Stimulated activated CD8-positive, alpha-beta memory T cell treated with anti-CD3 and anti-CD28 coated beads, Interleukin-7, amount 100 ng/mL, for 4 hours (primary cell): ENCODE results near the gene DYDC1.
"Not testable (repeated sequence)": the region's sequence is repeated elsewhere in the genome, so short reads cannot be mapped to it uniquely, and the experiment has no call there.

Experiments used
- DNase-seq, 2 donors: peaks; one replicate each; pipeline ENCODE4 v3.0.0-alpha.2; 2020; ENCODE audit warnings: low read depth in 2 of 2

Gene DYDC1

DNA sequence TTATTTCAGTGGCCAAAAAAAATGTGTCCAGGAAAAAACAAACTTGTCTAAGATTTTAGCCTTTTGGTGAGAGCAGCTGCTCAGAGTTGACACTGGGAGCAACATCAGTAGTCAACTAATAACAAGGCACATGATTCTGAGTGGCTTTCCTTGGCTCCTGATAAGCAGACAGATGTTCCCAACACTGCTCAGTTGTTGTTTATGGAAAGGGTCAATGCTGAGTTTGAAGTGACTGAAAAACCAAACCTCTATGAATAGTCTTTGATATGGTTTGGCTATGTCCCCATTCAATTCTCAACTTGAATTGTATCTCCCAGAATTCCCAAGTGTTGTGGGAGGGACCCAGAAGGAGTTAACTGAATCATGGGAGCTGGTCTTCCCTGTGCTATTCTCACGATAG is 12.3 kb downstream of the DYDC1 start:
- no peak for DNase-seq

DNA sequence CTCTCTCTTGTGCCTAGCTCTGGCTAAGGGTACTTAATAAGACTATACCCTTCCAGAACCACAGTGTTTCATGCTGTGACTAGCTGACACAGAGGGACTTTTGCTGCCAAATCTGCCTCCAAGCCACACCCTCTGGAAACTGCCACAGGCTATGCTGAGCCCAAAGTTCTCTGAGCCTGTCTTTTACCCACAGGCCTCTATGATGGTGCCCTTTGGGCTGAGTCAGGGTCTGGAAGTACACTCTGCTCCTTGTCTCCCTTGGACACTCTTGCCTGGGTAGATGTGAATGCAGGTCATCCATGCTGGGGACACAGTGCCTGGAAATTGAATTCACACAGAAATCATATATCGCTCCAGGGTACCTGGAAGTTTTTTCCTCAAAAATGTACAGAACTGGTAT is 22.6 kb downstream of the DYDC1 start:
- DNase-seq, result no peak

DNA sequence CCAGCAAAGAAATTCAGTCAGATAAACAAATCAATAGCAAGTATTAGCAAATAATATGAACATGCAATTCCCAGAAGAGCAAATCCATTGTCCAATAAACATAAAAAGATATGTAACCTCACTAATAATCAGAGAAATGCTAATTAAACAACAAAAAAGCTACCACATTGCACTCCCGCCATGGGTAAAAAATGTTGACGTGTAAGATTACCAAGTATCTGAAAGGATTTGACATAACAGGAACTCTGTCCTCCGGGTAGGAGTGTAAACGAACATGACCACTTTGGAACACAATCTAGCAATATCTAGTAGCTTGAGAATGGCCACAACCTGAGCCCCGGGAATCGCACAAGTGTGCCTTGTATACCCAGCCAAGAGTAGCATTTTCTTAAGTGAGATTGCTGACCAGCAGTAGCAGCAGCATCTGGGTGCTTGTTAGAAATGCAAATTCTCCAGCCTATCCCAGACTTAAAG is 31.6 kb downstream of the DYDC1 start:
- DNase-seq, result no peak

DNA sequence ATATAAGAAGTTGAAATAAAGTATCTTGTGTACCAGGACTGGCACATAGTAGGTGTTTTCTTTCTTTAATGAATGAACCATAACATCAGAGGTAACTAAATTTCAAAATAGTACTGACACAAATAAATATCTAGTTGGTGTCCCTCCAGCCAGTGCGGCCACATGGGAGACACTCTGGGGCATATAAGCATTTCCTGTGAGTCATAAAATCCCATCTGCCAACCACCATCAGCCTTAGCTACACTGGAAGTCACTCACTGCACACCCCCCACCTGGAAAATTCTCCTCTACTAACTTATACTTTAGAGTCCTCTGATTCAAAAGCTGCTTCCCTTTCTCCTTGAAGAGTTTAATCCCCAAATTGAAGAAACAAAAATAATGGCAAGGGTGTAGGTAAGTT is 32.5 kb downstream of the DYDC1 start:
- DNase-seq, result no peak

DNA sequence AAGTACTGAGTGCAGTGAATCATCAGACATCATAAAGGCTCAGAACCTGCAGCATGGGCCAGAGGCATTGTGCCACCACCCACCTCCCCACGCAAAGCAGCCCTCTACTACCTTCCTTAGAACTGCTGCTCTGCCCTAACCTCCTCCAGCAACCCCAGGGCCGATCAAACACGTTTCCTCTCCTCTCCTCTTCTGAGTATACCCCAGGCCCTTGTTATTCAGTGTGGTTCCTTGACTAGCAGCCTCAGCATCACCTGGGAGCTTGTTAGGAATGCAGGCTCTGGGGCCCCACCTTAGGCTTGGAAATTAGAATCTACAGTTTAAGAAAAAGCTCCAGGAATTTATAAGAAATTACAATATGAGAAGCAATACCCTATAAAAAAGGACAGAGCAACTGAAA is 33.2 kb downstream of the DYDC1 start:
- no peak for DNase-seq

DNA sequence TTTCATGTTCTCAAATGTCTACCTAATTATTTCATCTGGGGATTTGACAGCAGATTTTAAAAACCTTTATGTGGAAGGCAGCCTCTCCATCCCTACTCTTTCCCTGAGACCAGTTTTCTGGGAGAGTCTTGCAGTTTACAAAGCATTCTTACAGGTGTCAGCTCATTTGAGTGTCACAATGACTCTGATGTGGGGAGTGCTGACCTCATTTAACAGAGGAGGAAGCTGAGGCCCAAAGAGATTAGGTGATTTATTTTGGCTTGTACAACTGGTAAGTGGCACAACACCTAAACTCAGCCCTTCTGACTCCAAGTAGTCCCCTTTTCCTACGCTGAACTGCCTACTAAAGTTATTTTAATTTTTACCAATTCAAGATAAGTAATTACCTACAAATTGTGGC is 33.8 kb downstream of the DYDC1 start:
- DNase-seq, result no peak

DNA sequence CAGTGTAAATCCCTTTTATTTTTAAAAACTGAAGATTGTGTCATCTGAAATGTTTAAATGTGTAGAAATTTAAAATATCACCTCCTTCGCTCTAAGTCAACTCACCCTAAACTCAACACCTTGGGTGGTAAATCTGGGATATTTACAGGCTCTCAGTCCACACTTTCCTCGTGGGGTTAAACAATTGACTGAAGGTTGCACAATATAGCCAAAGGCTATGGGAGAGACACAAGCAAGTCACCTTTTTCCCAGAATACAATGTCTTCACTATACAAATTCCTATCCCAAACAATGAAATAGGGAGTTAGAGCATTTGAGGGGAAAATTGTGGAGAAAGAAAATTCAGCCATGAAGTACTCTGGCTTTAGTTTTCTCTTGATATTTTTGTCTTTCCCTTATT is 34.4 kb downstream of the DYDC1 start:
- DNase-seq, result no peak

DNA sequence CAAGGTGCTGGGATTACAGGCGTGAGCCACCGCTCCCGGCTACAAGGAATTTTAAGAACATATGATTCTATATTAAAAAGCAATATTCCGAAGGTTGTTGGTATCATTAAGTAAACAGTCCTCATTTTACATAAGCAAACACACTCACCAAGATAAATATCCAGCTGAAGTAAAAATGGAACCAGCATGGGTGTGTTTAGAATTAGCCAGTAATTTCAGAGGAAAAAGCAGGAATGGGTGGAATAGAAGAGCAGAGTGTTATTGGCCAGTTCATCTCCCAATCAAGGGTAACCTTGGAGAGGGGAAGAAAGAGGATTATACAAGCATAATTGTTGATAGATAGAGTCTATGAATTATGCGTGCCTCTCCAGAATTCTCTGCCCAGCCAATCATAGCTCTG is 35.4 kb downstream of the DYDC1 start:
- DNase-seq, result no peak

DNA sequence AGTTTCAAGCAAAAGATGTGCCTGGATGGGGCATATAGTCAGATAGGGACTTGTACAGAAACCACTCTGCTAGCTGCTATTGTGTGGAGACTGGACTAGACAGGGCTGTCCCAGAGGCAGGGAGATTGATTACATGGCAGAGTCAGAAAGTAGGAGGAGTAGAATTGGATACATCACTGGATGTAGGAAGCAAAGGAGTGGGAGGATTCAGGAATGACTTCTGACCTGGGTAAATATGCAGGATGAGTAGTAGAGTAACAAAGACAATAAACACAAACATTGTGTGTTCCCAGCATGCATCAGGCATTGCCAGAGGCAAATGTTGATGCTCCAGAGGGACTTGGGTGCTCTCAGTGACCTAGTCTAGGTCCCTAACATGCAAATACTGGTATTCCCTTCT is 36.2 kb downstream of the DYDC1 start:
- no peak for DNase-seq

DNA sequence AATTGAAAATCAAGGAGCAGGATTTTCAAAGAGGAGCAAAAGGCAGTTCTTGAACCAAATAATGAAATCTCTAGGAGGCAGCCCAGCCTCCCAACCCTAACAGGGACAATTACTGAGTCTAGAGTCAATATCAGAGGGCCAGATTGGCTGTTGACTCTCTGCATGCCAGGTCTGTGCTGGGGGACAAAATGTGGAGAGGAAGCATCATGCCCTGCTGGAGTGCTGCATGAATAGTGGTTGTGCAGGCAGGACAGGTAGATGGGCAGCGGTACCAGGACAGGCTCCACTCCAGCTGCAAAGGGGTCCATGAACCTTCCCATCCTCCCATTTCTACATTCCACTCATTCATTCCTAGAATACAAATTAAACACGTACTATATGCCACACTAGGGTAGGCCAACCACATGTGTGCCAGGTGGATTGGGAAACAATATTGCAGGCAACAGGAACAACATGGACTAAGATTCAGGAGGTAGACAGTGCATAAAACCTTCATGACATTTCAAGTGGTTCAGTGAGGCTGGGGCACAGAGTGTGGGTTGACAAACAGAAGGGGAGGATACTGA is 36.7 kb downstream of the DYDC1 start:
- no peak for DNase-seq

DNA sequence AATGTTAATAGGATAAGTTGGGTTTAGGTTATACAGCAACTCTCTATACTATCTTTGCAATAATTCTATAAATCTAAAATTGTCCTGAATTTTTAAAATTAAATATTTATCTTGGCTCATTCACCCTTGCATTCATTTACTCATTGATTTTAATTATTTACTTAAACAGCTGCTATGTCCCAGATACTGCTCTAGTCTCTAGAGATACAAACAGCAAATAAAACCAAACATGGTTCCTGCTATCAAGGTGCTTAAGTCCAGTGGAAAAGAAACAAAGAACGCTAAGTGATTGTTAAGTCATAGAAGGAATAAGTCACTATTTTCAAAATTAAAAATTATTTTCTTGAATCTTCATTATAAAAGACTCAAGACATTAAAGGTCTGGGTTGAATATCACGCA is 37.2 kb downstream of the DYDC1 start:
- no peak for DNase-seq

DNA sequence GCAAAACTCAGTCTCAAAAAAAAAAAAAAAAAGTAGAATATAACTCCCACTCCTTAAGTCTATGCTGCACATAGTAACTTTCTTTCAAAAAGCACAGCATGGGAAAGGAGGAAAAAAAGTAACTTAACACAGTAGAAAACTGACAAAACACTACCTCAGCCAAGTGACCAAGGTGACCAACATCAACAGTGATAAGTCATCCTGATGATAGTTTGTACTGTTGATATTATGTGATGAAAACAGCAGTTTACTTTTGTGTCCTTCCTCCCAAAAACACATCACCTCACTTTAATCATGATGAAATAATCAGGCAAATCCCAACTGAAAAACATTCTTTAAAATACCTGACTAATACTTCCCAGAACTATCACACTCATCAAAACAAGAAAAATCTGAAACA is 37.8 kb downstream of the DYDC1 start:
- no peak for DNase-seq

DNA sequence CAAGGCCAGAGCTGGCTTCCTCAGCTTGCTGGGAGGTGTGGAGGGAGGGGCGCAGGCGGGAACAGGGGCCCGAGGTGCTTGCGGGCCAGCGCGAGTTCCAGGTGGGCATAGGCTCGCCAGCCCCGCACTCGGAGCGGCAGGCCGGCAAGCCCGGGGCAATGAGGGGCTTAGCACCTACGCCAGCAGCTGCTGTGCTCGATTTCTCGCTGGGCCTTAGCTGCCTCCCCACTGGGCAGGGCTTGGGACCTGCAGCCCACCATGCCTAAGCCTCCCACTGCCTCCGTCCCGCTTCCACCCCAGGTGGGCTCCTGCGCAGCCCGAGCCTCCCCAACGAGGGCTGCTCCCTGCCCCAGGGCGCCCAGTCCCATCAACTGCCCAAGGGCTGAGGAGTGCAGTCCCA is 41.2 kb downstream of the DYDC1 start:
- DNase-seq, result no peak

DNA sequence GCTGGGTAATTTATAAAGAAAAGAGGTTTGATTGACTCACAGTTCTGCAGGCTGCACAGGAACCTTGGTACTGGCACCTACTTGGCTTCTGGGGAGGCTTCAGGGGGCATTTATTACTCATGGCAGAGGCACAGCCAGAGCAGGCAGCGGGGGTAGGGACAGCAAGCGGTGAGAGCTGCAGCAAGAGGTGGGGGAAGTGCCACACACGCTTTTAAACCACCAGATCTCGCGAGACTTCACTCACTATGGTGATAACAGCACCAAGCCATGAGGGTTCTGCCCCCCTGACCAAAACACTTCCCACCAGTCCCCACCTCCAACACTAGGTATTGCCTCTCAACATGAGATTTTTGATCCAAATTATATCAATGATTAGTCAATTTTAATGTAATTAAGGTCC is 43.0 kb downstream of the DYDC1 start:
- no peak for DNase-seq

DNA sequence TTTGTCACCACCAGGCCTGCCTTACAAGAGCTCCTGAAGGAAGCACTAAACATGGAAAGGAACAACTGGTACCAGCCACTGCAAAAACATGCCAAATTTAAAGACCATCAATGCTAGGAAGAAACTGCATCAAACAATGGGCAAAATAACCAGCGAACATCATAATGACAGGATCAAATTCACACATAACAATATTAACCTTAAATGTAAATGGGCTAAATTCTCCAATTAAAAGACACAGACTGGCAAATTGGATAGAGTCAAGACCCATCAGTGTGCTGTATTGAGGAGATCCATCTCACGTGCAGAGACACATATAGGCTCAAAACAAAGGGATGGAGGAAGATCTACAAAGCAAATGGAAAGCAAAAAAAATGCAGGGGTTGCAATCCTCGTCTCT is 50.6 kb downstream of the DYDC1 start:
- DNase-seq, result not testable (repeated sequence)

DNA sequence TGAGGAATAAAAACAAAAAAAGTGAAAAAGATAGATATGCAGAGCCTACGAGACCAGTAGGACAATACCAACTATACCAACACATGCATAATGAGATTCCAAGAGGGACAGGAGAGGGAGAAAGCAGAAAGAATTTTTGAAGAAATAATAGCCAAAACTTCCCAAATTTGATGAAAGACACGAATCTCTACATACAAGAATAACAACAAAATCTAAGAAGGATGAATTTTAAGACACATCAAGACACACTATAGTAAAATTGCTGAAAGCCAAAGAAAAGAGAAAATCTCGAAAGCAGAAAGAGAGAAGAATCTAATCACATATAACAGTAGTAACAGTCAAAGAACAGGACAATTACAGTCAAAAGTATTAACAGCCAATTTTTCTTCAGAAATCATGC is 59.6 kb downstream of the DYDC1 start:
- DNase-seq, result no peak

DNA sequence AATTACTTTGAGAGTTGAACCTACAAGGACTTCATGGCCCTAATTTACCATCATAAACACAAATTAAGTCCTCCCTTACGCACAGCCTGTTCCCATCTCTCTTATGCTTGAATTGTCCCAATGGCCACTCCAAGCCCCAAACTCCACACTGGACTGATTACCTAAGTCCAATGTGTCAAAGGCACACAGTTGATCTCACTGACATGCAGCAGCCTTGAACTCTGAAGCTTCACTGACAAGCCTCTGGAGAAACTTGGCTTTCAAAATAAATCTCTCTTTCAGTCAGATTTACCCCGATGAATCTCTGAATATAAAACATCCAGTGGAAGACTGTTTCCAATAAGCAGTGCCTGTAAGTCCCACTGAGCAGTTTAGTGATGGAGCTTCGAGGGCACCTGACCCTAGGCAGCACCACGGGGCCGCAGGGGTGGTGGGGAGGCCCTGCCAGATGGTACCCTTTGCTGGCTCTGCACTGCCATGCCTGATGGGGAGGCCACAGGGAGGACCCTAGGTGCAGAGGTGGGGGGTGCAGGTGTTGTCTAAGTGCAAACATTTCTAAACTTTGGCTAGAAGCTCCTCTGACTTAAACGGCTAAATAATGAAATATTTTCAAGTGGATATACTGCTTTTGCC is 63.8 kb downstream of the DYDC1 start:
- DNase-seq, result no peak

DNA sequence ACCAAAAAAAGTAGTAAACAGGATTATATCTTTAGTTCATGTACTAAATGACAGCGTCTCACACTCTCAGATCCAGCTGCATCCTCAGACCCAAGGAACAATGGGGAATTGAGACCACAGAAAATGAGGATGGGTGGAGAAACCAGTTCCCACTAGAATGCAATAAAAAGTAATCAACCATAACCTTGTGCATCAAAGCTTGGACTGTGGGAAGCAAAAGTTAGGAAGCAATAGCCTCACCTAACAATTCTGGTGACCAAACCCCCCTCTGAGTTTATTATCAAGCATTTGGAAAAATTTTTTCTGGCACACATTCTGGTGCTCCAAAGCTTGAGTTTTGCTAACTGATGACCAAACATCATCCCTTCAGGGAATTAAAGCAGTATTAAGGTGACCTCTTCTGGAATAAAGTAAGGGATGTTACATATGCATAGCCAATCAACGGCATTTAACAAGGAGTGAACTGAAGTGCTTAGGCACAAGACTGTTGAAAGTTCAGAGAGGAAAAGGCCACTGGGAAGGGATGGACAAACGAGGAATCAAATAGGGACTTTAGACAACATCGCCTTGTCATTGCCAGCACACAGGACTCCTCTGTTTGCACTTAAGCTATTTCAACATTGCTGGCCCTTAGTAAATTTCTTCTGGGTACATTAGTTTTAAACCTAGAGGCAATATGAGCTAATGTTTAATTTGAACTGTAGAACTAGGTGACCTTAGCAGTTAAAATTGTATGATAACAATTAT is 65.9 kb downstream of the DYDC1 start:
- DNase-seq, result no peak

DNA sequence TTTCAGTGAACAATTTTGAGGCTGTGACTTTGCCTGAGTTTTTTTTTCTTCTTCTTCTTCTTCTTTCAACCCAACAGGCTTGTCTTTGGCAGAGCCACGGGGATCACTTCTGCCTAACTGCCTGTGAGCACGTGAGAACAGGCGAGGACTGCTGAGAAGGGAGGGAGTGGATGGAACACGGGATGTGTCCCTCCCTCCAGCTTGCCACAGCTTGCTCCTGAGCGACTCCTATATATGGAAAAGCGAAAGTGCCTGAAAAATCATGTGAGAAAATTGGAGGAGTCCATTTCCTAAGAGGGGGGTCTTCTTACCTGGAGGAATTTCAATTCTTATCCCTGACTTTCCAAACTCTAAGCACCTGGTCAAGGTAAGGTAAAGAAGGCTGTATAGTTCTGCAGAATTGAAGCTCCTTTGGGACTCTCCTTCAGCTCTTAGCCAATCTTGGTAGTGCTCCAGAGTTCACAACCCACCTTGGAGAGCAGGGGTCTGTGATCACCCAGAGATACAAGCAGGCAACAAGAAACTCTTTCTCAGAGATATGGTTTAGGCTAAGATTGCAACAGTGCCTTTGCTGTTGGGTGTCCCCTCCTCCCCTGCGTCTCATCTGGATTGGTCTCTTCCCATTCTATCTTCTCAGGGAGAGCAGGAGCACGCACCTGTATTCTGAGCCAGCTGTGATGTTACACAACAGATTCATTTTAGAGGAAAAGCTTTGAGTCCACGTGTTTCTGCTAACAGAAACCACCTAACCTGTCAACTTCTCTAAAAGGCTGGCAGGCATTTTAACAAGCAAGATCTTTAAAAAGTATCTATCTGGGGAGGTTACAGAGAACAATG is 66.9 kb downstream of the DYDC1 start, which contains the start of gene MAT1A:
MAT1A (minus strand) TSS at position 208 of the 837 bp plus-strand sequence. CDS start 235 bp downstream, outside the sequence.
- DNase-seq, result no peak

DNA sequence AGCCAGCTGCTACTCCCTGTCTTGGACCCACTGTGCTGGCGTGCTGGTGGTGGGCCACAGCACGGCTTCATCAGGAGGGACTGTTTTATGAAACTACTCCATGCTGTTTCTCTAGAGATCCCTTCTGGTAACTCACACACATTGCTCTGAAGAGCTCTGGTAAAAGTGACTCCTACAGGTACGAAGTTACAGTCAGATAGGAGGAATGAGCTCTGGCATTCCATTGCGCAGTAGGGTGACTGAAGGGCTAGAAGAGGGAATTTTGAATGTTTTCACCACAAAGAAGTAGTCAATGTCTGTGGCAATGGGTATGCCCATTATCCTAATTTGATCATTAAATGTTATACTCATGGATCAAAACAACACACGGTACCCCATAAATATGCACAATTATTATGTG is 67.7 kb downstream of the DYDC1 start:
- DNase-seq, result no peak
